Transverse colon (tissue), 3 donors: Measurements from ENCODE around the gene MROH2A.

Experiments used
- CTCF ChIP-seq, 5 experiments: fragments of 200-600 bp in 3 of 5; fragments of 450-650 bp in 2 of 5; sonication (generic) in 3 of 5; IDR thresholded peaks; 1 replicate in 2 of 5; 2 replicates in 3 of 5; pipeline ENCODE4 v1.5.1; 2016 to 2017; ENCODE audit warnings: antibody characterized with exemption in 5 of 5, inconsistent platforms in 3 of 5, mild to moderate bottlenecking in 2 of 5, moderate library complexity in 1 of 5
- POLR2A ChIP-seq: fragments of 450-650 bp; IDR thresholded peaks from one replicate; pipeline ENCODE4 v1.6.1; 2016; ENCODE audit warnings: antibody characterized with exemption, mild to moderate bottlenecking, moderate library complexity

- TF ChIP-seq CTCF (IDR thresholded peaks at IDR 0.05) (no peak), POLR2A (no peak)
These were observed 33.6 kb downstream of the MROH2A start for GRCh38 chr2:233811732-233812131.
